Measurements from ENCODE around the gene RHBDD1. TPM values are rescaled to one million over a fixed set of nuclear protein-coding genes. Genes with fewer than 3 reads are reported as not detected.

The RHBDD1 gene
- total and polyA plus RNA-seq, 4 donors = 16.8 to 81.3 (median 30.2) TPM

GRCh38 chr2:226983895-226984749 lies 148.3 kb downstream of the RHBDD1 start:
- Histone ChIP-seq H3K27me3 (ENCODE audit: control insufficient read depth, insufficient read depth, low read length) (no peaks in the 10 kb centered on the region), H3K4me1 (ENCODE audit: control insufficient read depth, insufficient read depth, low read length) (peaks cover 4% of the 10 kb centered on the region), H3K27ac (ENCODE audit: low read depth, low read length) (peak overlapping the region; percentile 21), H3K4me3 (ENCODE audit: low read depth, low read length) (no peak overlapping the region), H3K9me3 (ENCODE audit: control insufficient read depth, insufficient read depth, low read length) (no peaks in the 10 kb centered on the region), H3K36me3 (ENCODE audit: control insufficient read depth, insufficient read depth, low read length) (no peaks in the 10 kb centered on the region)
- no peak for DNase-seq (ENCODE audit: low read depth in 4 of 6, low spot score in 6 of 6)
- 79% methylated on average over 7 of the region's 12 CpGs for WGBS (ENCODE audit: insufficient coverage)

- Histone ChIP-seq H3K36me3 (ENCODE audit: control insufficient read depth, insufficient read depth, low read length) (no peaks in the 10 kb centered on the region), H3K4me3 (ENCODE audit: low read depth, low read length) (no peak overlapping the region)
- WGBS (ENCODE audit: insufficient coverage) = 3% methylated on average over 5 of the region's 8 CpGs
These were observed 149.1 kb downstream of the RHBDD1 start for GRCh38 chr2:226984750-226985582.

GRCh38 chr2:226985583-226985946 lies 149.7 kb downstream of the RHBDD1 start:
- no peak overlapping the region for H3K27ac ChIP-seq (ENCODE audit: low read depth, low read length)
- no peak for DNase-seq (ENCODE audit: low read depth in 4 of 6, low spot score in 6 of 6)

More at GRCh38 chr2:226984750-226985582, 149.1 kb downstream of the RHBDD1 start:
- Histone ChIP-seq H3K27me3 (ENCODE audit: control insufficient read depth, insufficient read depth, low read length) (no peaks in the 10 kb centered on the region), H3K4me1 (ENCODE audit: control insufficient read depth, insufficient read depth, low read length) (no peaks in the 10 kb centered on the region), H3K9me3 (ENCODE audit: control insufficient read depth, insufficient read depth, low read length) (no peaks in the 10 kb centered on the region), H3K27ac (ENCODE audit: low read depth, low read length) (peak overlapping the region; percentile 64)
- peak; percentile 59 to 98 (median 78) for DNase-seq (ENCODE audit: low read depth in 4 of 6, low spot score in 6 of 6)

GRCh38 chr2:226991663-226992062 lies 155.8 kb downstream of the RHBDD1 start:
- DNase-seq (ENCODE audit: low read depth in 4 of 6, low spot score in 6 of 6) = no peak
- H3K9me3 ChIP-seq (ENCODE audit: control insufficient read depth, insufficient read depth, low read length) = no peaks in the 10 kb centered on the region
- no peak overlapping the region for H3K4me3 ChIP-seq (ENCODE audit: low read depth, low read length)
- H3K36me3 ChIP-seq (ENCODE audit: control insufficient read depth, insufficient read depth, low read length) = peaks cover 6% of the 10 kb centered on the region
- no peaks in the 10 kb centered on the region for H3K4me1 ChIP-seq (ENCODE audit: control insufficient read depth, insufficient read depth, low read length)
- no peaks in the 10 kb centered on the region for H3K27me3 ChIP-seq (ENCODE audit: control insufficient read depth, insufficient read depth, low read length)
- H3K27ac ChIP-seq (ENCODE audit: low read depth, low read length) = no peak overlapping the region
- WGBS (ENCODE audit: insufficient coverage) = 100% methylated on average over 2 of the region's 2 CpGs

More at GRCh38 chr2:226985583-226985946, 149.7 kb downstream of the RHBDD1 start:
- H3K4me3 ChIP-seq (ENCODE audit: low read depth, low read length) = no peak overlapping the region
- no peaks in the 10 kb centered on the region for H3K9me3 ChIP-seq (ENCODE audit: control insufficient read depth, insufficient read depth, low read length)
- 47% methylated on average over 5 of the region's 5 CpGs for WGBS (ENCODE audit: insufficient coverage)
- no peaks in the 10 kb centered on the region for H3K4me1 ChIP-seq (ENCODE audit: control insufficient read depth, insufficient read depth, low read length)
- H3K27me3 ChIP-seq (ENCODE audit: control insufficient read depth, insufficient read depth, low read length) = no peaks in the 10 kb centered on the region
- no peaks in the 10 kb centered on the region for H3K36me3 ChIP-seq (ENCODE audit: control insufficient read depth, insufficient read depth, low read length)

GRCh38 chr2:226993171-226993570 lies 157.3 kb downstream of the RHBDD1 start:
- WGBS (ENCODE audit: insufficient coverage) = 84% methylated on average over 4 of the region's 4 CpGs
- Histone ChIP-seq H3K36me3 (ENCODE audit: control insufficient read depth, insufficient read depth, low read length) (peaks cover 6% of the 10 kb centered on the region), H3K9me3 (ENCODE audit: control insufficient read depth, insufficient read depth, low read length) (no peaks in the 10 kb centered on the region), H3K27me3 (ENCODE audit: control insufficient read depth, insufficient read depth, low read length) (no peaks in the 10 kb centered on the region), H3K27ac (ENCODE audit: low read depth, low read length) (no peak overlapping the region), H3K4me1 (ENCODE audit: control insufficient read depth, insufficient read depth, low read length) (no peaks in the 10 kb centered on the region), H3K4me3 (ENCODE audit: low read depth, low read length) (no peak overlapping the region)
- DNase-seq (ENCODE audit: low read depth in 4 of 6, low spot score in 6 of 6) = no peak

- no peak overlapping the region for H3K4me3 ChIP-seq (ENCODE audit: low read depth, low read length)
- no peak overlapping the region for H3K27ac ChIP-seq (ENCODE audit: low read depth, low read length)
- H3K27me3 ChIP-seq (ENCODE audit: control insufficient read depth, insufficient read depth, low read length) = no peaks in the 10 kb centered on the region
- H3K9me3 ChIP-seq (ENCODE audit: control insufficient read depth, insufficient read depth, low read length) = no peaks in the 10 kb centered on the region
- peaks cover 6% of the 10 kb centered on the region for H3K36me3 ChIP-seq (ENCODE audit: control insufficient read depth, insufficient read depth, low read length)
- DNase-seq (ENCODE audit: low read depth in 4 of 6, low spot score in 6 of 6) = no peak
- WGBS (ENCODE audit: insufficient coverage) = 85% methylated on average over 2 of the region's 4 CpGs
- no peaks in the 10 kb centered on the region for H3K4me1 ChIP-seq (ENCODE audit: control insufficient read depth, insufficient read depth, low read length)
These were observed 158.9 kb downstream of the RHBDD1 start for GRCh38 chr2:226994775-226995174.

- H3K9me3 ChIP-seq (ENCODE audit: control insufficient read depth, insufficient read depth, low read length) = no peaks in the 10 kb centered on the region
- H3K27me3 ChIP-seq (ENCODE audit: control insufficient read depth, insufficient read depth, low read length) = no peaks in the 10 kb centered on the region
- peak in 1 of 6 donors; percentile 64 for DNase-seq (ENCODE audit: low read depth in 4 of 6, low spot score in 6 of 6)
- H3K4me3 ChIP-seq (ENCODE audit: low read depth, low read length) = no peak overlapping the region
- WGBS (ENCODE audit: insufficient coverage) = 83% methylated on average over 15 of the region's 15 CpGs
- H3K27ac ChIP-seq (ENCODE audit: low read depth, low read length) = peak overlapping the region; percentile 33
- H3K4me1 ChIP-seq (ENCODE audit: control insufficient read depth, insufficient read depth, low read length) = no peaks in the 10 kb centered on the region
- peaks cover 6% of the 10 kb centered on the region for H3K36me3 ChIP-seq (ENCODE audit: control insufficient read depth, insufficient read depth, low read length)
These were observed 159.8 kb downstream of the RHBDD1 start for GRCh38 chr2:226995625-226996041.

GRCh38 chr2:226999661-227000060 lies 163.8 kb downstream of the RHBDD1 start:
- no CpG with 5 or more reads among the region's 2 CpGs for WGBS (ENCODE audit: insufficient coverage)

GRCh38 chr2:227000123-227000522 lies 164.3 kb downstream of the RHBDD1 start:
- H3K27me3 ChIP-seq (ENCODE audit: control insufficient read depth, insufficient read depth, low read length) = no peaks in the 10 kb centered on the region
- WGBS (ENCODE audit: insufficient coverage) = 83% methylated on average over 1 of the region's 2 CpGs
- DNase-seq (ENCODE audit: low read depth in 4 of 6, low spot score in 6 of 6) = no peak
- H3K9me3 ChIP-seq (ENCODE audit: control insufficient read depth, insufficient read depth, low read length) = no peaks in the 10 kb centered on the region
- no peak overlapping the region for H3K27ac ChIP-seq (ENCODE audit: low read depth, low read length)
- H3K36me3 ChIP-seq (ENCODE audit: control insufficient read depth, insufficient read depth, low read length) = peaks cover 6% of the 10 kb centered on the region
- H3K4me3 ChIP-seq (ENCODE audit: low read depth, low read length) = no peak overlapping the region
- no peaks in the 10 kb centered on the region for H3K4me1 ChIP-seq (ENCODE audit: control insufficient read depth, insufficient read depth, low read length)

More at GRCh38 chr2:226999661-227000060, 163.8 kb downstream of the RHBDD1 start:
- H3K9me3 ChIP-seq (ENCODE audit: control insufficient read depth, insufficient read depth, low read length) = no peaks in the 10 kb centered on the region
- H3K4me3 ChIP-seq (ENCODE audit: low read depth, low read length) = no peak overlapping the region
- H3K36me3 ChIP-seq (ENCODE audit: control insufficient read depth, insufficient read depth, low read length) = peaks cover 6% of the 10 kb centered on the region
- H3K27me3 ChIP-seq (ENCODE audit: control insufficient read depth, insufficient read depth, low read length) = no peaks in the 10 kb centered on the region
- no peak overlapping the region for H3K27ac ChIP-seq (ENCODE audit: low read depth, low read length)
- DNase-seq (ENCODE audit: low read depth in 4 of 6, low spot score in 6 of 6) = no peak
- no peaks in the 10 kb centered on the region for H3K4me1 ChIP-seq (ENCODE audit: control insufficient read depth, insufficient read depth, low read length)

Measured in spinal cord (tissue), 10 donors.